Superior temporal gyrus (tissue), 1 donor: ENCODE results near the gene TOR1AIP2.
"Not testable (repeated sequence)": the region's sequence is repeated elsewhere in the genome, so short reads cannot be mapped to it uniquely, and the experiment has no call there.

Experiments
- DNase-seq: peaks from one replicate; pipeline ENCODE4 v3.0.0-alpha.2; 2016; ENCODE audit errors: extremely low spot score

The TOR1AIP2 gene

GRCh38 chr1:179875596-179876299, 1.9 kb downstream of the TOR1AIP2 start:
- DNase-seq: no peak

GRCh38 chr1:179873438-179873851, 4.2 kb downstream of the TOR1AIP2 start:
- DNase-seq: no peak

DNA sequence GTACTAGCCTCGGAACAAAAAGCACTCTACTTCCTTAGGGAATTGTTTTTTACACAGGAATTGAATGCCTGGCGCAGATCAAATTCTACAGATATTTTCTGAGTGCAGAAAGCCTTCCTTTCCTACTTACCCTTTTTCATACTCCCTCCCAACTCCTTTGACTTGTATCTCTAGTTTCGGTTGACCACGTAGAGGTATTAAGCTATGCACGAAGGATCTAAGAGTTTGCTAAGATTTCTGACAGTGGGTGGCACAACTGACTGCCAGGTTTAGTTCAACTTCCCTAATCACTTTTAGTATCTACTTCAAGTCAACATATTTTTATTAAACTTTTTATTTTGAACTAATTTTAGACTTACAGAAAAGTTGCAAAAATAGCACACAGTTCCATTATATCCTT, 5.0 kb downstream of the TOR1AIP2 start:
- no peak for DNase-seq

GRCh38 chr1:179871940-179872339, 5.7 kb downstream of the TOR1AIP2 start:
- DNase-seq: no peak

DNA sequence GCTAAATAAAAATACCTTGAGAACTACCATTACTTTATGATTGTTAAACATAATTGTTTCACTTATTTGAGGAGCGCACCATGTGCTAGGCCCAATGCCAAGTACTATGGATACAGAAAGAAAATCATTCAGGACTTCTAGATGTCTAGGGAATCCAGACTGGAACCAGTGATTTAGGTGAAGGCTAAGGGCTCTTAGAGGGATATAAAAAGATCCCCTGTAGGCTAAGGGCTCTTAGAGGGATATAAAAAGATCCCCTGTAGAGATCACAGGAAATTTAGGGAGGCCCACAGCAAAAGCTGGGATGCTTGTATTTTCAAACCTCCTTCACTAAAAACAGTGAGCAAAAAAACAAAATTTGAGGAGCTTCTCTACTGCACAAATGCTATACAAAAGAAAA, 6.7 kb downstream of the TOR1AIP2 start:
- DNase-seq: no peak

- DNase-seq: peak; percentile 42
Measured at GRCh38 chr1:179867493-179868330, 9.9 kb downstream of the TOR1AIP2 start.

- DNase-seq: no peak
Measured at GRCh38 chr1:179866616-179867015, 11.0 kb downstream of the TOR1AIP2 start.

DNA sequence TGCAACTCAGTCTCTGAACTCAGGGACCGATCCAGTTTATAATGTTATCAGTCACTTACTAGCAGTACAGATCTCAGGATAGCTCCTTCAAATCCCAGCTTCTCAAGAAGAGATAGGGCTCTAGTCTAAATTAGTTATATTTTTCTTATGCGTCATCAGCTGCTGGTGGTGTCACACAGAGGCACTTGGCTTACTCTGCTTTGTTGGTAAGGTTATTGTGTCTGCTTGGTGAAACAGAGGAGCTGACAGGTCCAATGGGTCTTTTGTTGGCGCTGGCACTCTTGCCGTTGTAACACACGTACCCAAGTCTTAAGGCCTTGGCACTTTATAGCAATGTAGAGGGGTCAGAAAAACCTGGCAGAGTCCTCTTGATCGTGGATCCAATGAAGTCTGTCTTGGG, 12.2 kb downstream of the TOR1AIP2 start:
- DNase-seq: no peak

DNA sequence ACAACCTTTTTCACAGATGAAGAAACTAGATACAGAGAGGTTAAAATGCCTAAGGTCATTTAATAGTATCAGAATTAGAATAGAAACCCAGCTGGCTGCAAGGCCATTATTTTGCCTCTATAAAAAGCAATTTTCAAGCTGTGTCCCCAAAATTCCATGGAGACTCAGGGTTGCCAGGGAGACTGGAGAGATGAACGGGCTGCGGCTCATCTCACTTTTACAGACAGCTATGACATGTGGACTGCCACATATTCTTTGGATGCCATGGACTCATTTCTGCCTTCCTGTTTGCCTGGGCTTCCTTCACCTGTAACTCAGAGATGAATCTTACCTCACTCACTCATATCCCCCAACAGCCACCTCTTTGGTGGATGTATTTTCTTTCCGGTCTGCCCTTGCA, 17.0 kb downstream of the TOR1AIP2 start:
- no peak for DNase-seq

- DNase-seq: no peak
Measured at GRCh38 chr1:179857009-179857408, 20.6 kb downstream of the TOR1AIP2 start.

DNA sequence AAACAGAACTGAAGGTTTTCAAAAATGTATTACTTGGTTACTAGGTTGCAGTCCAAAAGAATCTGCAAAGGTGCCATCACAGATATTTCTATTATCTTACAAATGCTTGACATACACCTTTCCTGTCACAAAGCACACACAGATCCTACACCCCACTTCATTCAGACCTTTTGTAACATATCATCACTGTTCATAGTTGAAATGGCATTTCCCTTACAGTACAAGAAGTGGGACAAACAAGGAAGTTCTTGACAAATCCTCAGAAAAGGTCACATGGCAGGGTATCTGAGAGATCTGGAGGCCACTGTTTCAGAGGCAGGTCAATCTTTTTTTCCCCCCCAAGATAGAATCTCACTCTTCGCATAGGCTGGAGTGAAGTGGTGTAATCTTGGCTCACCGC, 21.3 kb downstream of the TOR1AIP2 start:
- DNase-seq: no peak

DNA sequence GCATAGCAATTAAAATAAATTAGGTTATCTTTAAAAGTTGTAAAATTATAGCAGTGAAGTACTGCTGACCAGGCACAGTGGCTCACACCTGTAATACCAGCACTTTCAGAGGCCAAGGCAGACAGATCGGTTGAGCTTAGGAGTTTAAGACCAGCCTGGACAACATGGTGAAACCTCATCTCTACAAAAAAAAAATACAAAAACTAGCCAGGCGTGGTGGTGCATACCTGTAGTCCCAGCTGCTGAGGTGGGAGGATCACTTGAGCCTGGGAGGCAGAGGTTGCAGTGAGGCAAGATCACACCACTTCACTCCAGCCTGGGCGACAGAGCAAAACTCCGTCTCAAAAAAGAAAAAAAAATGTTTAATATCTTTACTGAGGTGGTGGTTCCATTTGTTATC, 21.8 kb downstream of the TOR1AIP2 start:
- not testable (repeated sequence) for DNase-seq

DNA sequence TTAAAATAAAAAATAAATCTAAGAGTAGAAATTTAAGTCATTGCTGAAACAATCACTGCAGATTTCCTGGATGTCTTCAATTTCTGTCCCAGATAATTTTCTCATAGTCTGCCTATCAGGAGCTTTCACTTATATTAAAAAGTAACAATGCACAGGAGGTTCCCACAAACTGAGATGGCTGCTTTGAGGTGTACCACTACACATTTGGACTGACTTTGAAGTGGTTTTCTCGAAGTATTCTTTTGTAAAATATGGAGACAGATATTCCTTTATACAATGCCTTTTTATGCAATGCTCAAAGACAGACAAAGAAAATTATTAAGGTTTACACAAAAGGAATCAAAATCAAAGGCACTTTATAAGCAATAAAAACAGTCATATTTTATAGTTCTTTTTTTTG, 24.5 kb downstream of the TOR1AIP2 start:
- no peak for DNase-seq

GRCh38 chr1:179848233-179848632, 29.4 kb downstream of the TOR1AIP2 start:
- DNase-seq: no peak

- DNase-seq: no peak
Measured at GRCh38 chr1:179840107-179840506, 37.5 kb downstream of the TOR1AIP2 start.

- not testable (repeated sequence) for DNase-seq
Measured at GRCh38 chr1:179836686-179837445, 40.7 kb downstream of the TOR1AIP2 start.

DNA sequence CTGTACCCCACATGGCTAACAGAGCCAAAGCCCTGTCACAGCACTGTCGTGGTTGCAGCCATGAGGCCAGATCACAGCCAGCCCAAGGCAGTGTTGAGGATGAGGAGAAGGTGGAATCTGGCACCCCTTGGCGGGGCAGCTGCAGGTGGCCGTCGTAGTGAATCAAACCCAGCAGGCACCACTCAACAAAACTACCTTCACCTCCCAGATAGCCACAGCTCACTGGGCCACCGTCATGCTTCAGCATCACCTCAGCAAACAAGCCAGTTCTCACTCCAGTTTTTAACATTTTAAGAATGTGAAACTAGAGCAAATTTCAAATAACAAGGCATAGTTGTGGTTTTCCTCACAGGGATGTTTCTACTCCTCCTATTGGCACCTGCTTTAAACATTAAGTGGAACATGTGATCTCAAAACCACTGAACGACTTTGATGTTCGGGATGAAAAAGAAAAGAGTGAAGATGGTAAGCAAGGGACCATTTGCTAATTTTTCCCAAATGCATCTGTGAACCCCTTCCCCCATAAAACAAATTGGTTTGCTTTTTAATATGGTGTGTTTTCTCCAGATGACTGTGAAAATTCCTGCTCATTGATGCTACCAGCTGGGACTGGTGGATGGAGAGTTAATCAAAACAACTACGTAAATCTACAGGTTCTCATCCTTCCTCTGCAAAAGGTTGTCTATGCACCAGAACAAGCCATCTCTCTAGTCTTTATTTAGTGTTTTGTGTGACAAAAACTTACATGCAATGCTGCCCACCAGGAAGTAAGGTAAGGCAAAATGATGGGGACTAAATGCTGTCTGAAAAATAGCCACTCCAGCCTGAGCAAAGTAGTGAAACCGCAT, 45.5 kb downstream of the TOR1AIP2 start:
- DNase-seq: no peak

DNA sequence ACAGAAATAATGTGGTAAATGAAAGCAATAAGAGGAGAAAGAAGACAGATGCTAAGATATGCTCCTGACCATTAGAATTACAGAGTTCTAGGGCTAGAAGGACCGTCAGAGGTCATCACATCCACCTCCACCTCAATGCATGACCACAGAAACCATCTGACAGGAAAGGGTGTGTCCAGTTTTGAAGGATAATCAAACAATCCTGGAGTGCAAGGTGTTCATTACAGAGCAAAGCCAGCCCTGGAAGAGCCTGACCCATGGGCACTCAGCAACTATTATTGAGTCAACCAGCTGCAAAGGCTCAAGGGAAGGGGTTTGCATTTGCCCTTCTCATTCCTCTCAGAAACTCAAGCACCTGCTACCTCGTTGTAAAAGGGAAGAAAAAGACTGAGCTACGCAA, 46.4 kb downstream of the TOR1AIP2 start:
- DNase-seq: no peak

GRCh38 chr1:179828554-179829110, 49.0 kb downstream of the TOR1AIP2 start:
- DNase-seq: no peak

GRCh38 chr1:179826626-179827280, 50.9 kb downstream of the TOR1AIP2 start:
- DNase-seq: no peak
